Colonic mucosa (tissue), 4 donors: Measurements from ENCODE around the gene TRDMT1. TPM values are rescaled to one million over a fixed set of nuclear protein-coding genes. Genes with fewer than 3 reads are reported as not detected.

ENCODE experiments used
- DNase-seq: peaks from one replicate; pipeline ENCODE4 v3.0.0-alpha.2; 2020
- H3K27ac ChIP-seq: fragments of 200-600 bp; one replicate; pipeline ENCODE4 v1.8.0; 2021
- H3K27me3 ChIP-seq: fragments of 200-600 bp; one replicate; pipeline ENCODE4 v1.8.0; 2021
- H3K36me3 ChIP-seq: fragments of 200-600 bp; one replicate; pipeline ENCODE4 v1.8.0; 2021
- H3K4me1 ChIP-seq: fragments of 200-600 bp; one replicate; pipeline ENCODE4 v1.8.0; 2021; ENCODE audit warnings: mild to moderate bottlenecking
- H3K4me3 ChIP-seq: fragments of 200-600 bp; one replicate; pipeline ENCODE4 v1.8.0; 2021
- H3K9ac ChIP-seq, 2 donors: one replicate each; pipeline ENCODE4 v1.7.0; 2013; ENCODE audit warnings: control low read depth in 2 of 2, low read depth in 2 of 2, low read length in 2 of 2
- H3K9me3 ChIP-seq: fragments of 200-600 bp; one replicate; pipeline ENCODE4 v1.8.0; 2021
- intact Hi-C: fragments of 100-400 bp; cut with DNase I; formaldehyde crosslinking; loops from one replicate; pipeline ENCODE4 v1.14.1; 2022
- total RNA-seq, 2 donors: library from RNA; stranded (reverse); fragmentation: NEBNext Ultra II Directional in 1 of 2; extraction: Animal tissue kit (Norgen Biotek cat#: 25700) in 1 of 2; gene quantifications; one replicate each; pipeline ENCODE4 v1.2.1, GENCODE V29; 2021
- TF ChIP-seq, protein P1 (sequence below): fragments of 200-600 bp; IDR thresholded peaks from one replicate; pipeline ENCODE4 v1.8.0; 2022; ENCODE audit warnings: antibody characterized with exemption, mild to moderate bottlenecking
- donor health status: healthy.
- donor health status: DM: no; HTN: no; CAD: no.
- donor health status: DM: no; HTN: no; CAD: no.

Gene TRDMT1
- total RNA-seq, 2 donors from 2014 or later: 3.4 to 3.5 TPM

DNA sequence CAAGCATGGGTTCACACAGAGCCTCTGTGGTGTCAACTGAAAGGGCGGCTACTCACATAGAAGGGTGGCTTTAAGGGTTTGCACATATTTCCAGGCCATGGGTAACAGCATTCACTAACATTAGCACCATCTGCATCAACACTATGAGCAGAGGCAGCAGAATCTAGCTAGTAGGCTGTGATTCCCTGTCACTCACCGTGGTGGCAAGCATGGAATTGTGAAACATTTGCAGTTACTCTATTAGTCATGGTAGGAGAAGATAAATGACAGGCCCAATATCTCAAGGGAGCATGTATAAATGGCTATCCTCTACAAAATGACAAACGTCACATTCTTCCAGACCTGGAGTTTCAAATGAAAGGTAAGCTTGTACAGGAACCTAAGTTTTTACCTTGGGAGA, 39.7 kb downstream of the TRDMT1 start:
- no peak overlapping the region for H3K4me3 ChIP-seq
- no peaks in the 10 kb centered on the region for H3K36me3 ChIP-seq
- H3K9me3 ChIP-seq: no peaks in the 10 kb centered on the region
- no peaks in the 10 kb centered on the region for H3K4me1 ChIP-seq
- no peak overlapping the region for H3K27ac ChIP-seq
- TF ChIP-seq, protein P1, sequence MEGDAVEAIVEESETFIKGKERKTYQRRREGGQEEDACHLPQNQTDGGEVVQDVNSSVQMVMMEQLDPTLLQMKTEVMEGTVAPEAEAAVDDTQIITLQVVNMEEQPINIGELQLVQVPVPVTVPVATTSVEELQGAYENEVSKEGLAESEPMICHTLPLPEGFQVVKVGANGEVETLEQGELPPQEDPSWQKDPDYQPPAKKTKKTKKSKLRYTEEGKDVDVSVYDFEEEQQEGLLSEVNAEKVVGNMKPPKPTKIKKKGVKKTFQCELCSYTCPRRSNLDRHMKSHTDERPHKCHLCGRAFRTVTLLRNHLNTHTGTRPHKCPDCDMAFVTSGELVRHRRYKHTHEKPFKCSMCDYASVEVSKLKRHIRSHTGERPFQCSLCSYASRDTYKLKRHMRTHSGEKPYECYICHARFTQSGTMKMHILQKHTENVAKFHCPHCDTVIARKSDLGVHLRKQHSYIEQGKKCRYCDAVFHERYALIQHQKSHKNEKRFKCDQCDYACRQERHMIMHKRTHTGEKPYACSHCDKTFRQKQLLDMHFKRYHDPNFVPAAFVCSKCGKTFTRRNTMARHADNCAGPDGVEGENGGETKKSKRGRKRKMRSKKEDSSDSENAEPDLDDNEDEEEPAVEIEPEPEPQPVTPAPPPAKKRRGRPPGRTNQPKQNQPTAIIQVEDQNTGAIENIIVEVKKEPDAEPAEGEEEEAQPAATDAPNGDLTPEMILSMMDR: no peak
- H3K27me3 ChIP-seq: no peaks in the 10 kb centered on the region
- no peak overlapping the region for H3K9ac ChIP-seq
- DNase-seq: no peak
- intact Hi-C loops: no loop called here

DNA sequence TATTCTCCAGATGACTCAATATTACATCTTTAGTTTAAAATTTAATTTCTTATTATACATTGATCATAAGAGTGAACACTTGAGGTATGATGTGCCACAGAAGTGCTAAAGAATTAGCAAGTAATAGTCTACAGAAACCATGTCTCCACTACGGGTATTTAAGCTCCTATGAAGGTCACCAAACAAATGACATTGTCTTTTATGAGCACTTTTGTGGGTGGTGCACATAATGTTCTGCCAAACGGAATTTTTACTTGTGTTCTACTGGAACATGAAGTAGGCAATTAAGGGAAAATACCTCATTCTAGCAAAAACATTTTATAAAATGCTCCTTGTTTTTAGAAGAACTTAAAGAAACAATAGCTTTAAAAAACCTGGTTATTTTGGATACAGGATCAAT, 44.4 kb downstream of the TRDMT1 start:
- H3K36me3 ChIP-seq: no peaks in the 10 kb centered on the region
- TF ChIP-seq, protein P1: no peak
- intact Hi-C loops: loop anchor here (10.0 kb wide), 1 partner anchor 68 kb away; the partner anchor contains the start of gene VIM
- H3K4me1 ChIP-seq: no peaks in the 10 kb centered on the region
- no peak overlapping the region for H3K4me3 ChIP-seq
- H3K9me3 ChIP-seq: no peaks in the 10 kb centered on the region
- no peak overlapping the region for H3K9ac ChIP-seq
- DNase-seq: no peak
- H3K27me3 ChIP-seq: no peaks in the 10 kb centered on the region
- H3K27ac ChIP-seq: no peak overlapping the region

DNA sequence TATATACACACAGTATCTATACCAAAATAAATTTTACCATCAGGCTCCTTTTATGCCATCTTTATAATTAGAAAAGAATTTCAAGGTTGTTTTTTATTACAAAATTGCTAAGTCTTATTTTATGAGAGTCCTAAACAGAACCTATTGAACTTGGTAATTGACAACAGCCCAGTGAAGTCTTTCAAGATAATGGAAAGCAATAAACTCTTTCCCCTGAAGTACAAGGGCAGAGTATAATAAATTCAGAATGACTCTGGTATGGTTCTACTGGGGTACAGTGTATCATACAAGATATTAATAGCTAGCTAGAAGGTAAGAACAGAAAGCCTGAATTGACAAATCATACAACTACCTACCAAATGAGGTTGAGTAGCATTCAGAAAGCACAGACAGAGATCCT, 45.6 kb downstream of the TRDMT1 start:
- H3K27ac ChIP-seq: no peak overlapping the region
- H3K4me3 ChIP-seq: no peak overlapping the region
- no peaks in the 10 kb centered on the region for H3K9me3 ChIP-seq
- no peaks in the 10 kb centered on the region for H3K27me3 ChIP-seq
- DNase-seq: no peak
- intact Hi-C loops: loop anchor here (10.0 kb wide), 1 partner anchor 69 kb away; the partner anchor contains the start of gene VIM
- TF ChIP-seq, protein P1: no peak
- H3K36me3 ChIP-seq: no peaks in the 10 kb centered on the region
- H3K4me1 ChIP-seq: no peaks in the 10 kb centered on the region
- H3K9ac ChIP-seq: no peak overlapping the region

DNA sequence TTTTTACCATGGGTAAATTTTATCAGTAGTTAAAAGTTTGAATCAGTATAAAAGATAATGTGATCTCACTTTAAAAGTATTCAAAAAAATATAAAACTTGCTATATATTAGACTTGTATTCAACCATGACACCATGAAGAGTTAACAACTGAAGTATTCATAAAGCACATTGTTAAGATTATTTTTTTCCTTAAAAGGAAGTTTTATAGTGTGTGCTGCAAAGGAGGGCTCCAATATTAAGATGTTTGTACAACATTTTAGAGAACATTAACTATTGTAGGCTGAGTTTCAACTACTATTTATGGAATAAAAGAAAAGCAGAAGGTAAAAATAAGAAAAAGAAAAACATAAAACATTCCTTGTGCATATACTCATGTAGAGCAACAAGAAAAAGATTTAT, 47.4 kb downstream of the TRDMT1 start:
- no peak overlapping the region for H3K27ac ChIP-seq
- TF ChIP-seq, protein P1: no peak
- no peak for DNase-seq

DNA sequence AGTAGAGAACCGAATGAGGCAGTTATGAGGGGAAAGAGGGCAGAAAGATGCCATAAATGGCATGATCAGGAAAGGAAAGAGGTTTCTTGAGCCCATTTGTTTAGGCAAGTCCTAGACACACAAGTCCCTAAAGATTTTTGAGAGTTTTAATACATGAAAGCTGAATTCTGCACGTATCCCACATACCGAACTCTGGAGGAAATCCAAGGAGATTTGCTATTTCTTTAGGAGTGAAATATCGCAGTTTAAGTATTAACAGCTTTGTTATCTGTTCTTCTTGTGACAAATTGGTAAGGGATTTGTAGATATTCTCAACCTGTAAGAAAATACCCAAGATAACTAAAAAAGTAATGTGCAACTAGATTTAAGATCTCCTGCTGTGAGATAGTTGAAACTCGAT, 48.2 kb downstream of the TRDMT1 start:
- DNase-seq: no peak
- TF ChIP-seq, protein P1: no peak

More for the DNA sequence above, 47.4 kb downstream of the TRDMT1 start:
- no peaks in the 10 kb centered on the region for H3K27me3 ChIP-seq
- H3K9me3 ChIP-seq: no peaks in the 10 kb centered on the region
- H3K36me3 ChIP-seq: no peaks in the 10 kb centered on the region
- H3K9ac ChIP-seq: no peak overlapping the region
- no peak overlapping the region for H3K4me3 ChIP-seq
- intact Hi-C loops: loop anchor here (10.0 kb wide), 1 partner anchor 71 kb away; the partner anchor contains the start of gene VIM
- no peaks in the 10 kb centered on the region for H3K4me1 ChIP-seq

More for the DNA sequence above, 48.2 kb downstream of the TRDMT1 start:
- Histone ChIP-seq H3K27ac (no peak overlapping the region), H3K4me1 (no peaks in the 10 kb centered on the region), H3K36me3 (no peaks in the 10 kb centered on the region), H3K4me3 (no peak overlapping the region), H3K9ac (no peak overlapping the region), H3K9me3 (no peaks in the 10 kb centered on the region), H3K27me3 (no peaks in the 10 kb centered on the region)
- intact Hi-C loops: loop anchor here (10.0 kb wide), 1 partner anchor 71 kb away; the partner anchor contains the start of gene VIM
